K562 (cell line): ENCODE results near the gene PHTF2. TPM values are rescaled to one million over a fixed set of nuclear protein-coding genes. Genes with fewer than 3 reads are reported as not detected.

Experiments used
- ARID4B ChIP-seq: sonication (generic); formaldehyde crosslinking; IDR thresholded peaks from 2 replicates; pipeline ENCODE4 v1.8.0; 2022; ENCODE audit warnings: mild to moderate bottlenecking, missing genetic modification reagents
- ARNT ChIP-seq, 2 experiments: fragments of 450-650 bp; IDR thresholded peaks; 2 replicates each; pipeline ENCODE4 v1.6.1; 2016; ENCODE audit warnings: mild to moderate bottlenecking in 1 of 2
- CBX5 ChIP-seq: IDR thresholded peaks from 2 replicates; pipeline ENCODE4 v1.6.1; 2014; ENCODE audit warnings: low read depth, borderline replicate concordance
- ETS2 ChIP-seq: IDR thresholded peaks from 2 replicates; pipeline ENCODE4 v1.6.1; 2016; ENCODE audit warnings: borderline replicate concordance, missing genetic modification characterization, mild to moderate bottlenecking, moderate library complexity, missing compliant biosample characterization; ENCODE audit not compliant: poor library complexity, severe bottlenecking
- FOXK2 ChIP-seq, 2 experiments: fragments of 450-650 bp; IDR thresholded peaks in 1 of 2; conservative IDR thresholded peaks in 1 of 2; 2 replicates each; pipeline ENCODE4 v1.6.1; 2016; ENCODE audit warnings: low read depth in 2 of 2, mild to moderate bottlenecking in 1 of 2
- FOXM1 ChIP-seq, 2 experiments: fragments of 450-650 bp in 1 of 2; sonication (generic) in 1 of 2; formaldehyde crosslinking in 1 of 2; IDR thresholded peaks; 2 replicates each; pipeline versions ENCODE4 v1.6.1 to v1.9.0; 2017 to 2022; ENCODE audit warnings: low read depth in 2 of 2, mild to moderate bottlenecking in 2 of 2, missing genetic modification reagents in 1 of 2, moderate library complexity in 1 of 2
- HDAC1 ChIP-seq, 2 experiments: fragments of 450-650 bp; IDR thresholded peaks; 2 replicates each; pipeline ENCODE4 v1.6.1; 2016 to 2017; ENCODE audit warnings: inconsistent platforms in 1 of 2, mild to moderate bottlenecking in 1 of 2, moderate library complexity in 1 of 2
- KLF13 ChIP-seq: fragments of 450-650 bp; IDR thresholded peaks from 2 replicates; pipeline ENCODE4 v1.6.1; 2016; ENCODE audit warnings: missing genetic modification characterization, low read depth, mild to moderate bottlenecking, missing compliant biosample characterization, moderate library complexity, borderline replicate concordance
- MEF2A ChIP-seq: IDR thresholded peaks from 2 replicates; pipeline ENCODE4 v1.6.1; 2011; ENCODE audit warnings: low read depth, mild to moderate bottlenecking, low read length, moderate library complexity; ENCODE audit not compliant: control insufficient read depth
- NFYB ChIP-seq: IDR thresholded peaks from 2 replicates; pipeline ENCODE4 v1.6.1; 2011; ENCODE audit warnings: mild to moderate bottlenecking, moderate library complexity; ENCODE audit not compliant: insufficient read length; ENCODE audit errors: extremely low read depth
- SMARCA4 ChIP-seq: fragments of 450-650 bp; IDR thresholded peaks from 2 replicates; pipeline ENCODE4 v1.6.1; 2016
- SMARCC2 ChIP-seq: fragments of 450-650 bp; IDR thresholded peaks from 2 replicates; pipeline ENCODE4 v1.6.1; 2017; ENCODE audit warnings: antibody characterized with exemption, moderate library complexity, mild to moderate bottlenecking, low read depth
- SRF ChIP-seq, 2 experiments: fragments of 250-450, 450-650 bp in 1 of 2; sonication (Bioruptor Pico) in 1 of 2; sonication (generic) in 1 of 2; formaldehyde crosslinking; IDR thresholded peaks; 2 replicates each; pipeline versions ENCODE4 v1.5.0 to v1.5.1; 2020 to 2022; ENCODE audit warnings: mild to moderate bottlenecking in 1 of 2, missing genetic modification reagents in 1 of 2
- ZNF175 ChIP-seq: fragments of 200-800 bp; sonication (Bioruptor generic); IDR thresholded peaks from 2 replicates; pipeline ENCODE4 v1.6.1; 2016; ENCODE audit warnings: low read depth, mild to moderate bottlenecking, missing genetic modification characterization, missing compliant biosample characterization
- ZNF232 ChIP-seq: sonication (generic); formaldehyde crosslinking; IDR thresholded peaks from 2 replicates; pipeline ENCODE4 v1.8.0; 2022; ENCODE audit warnings: mild to moderate bottlenecking, missing genetic modification reagents
- ZNF764 ChIP-seq: fragments of 250-450 bp; sonication (Bioruptor Pico); IDR thresholded peaks from 2 replicates; pipeline ENCODE4 v1.4.0; 2020; ENCODE audit warnings: low read depth, mild to moderate bottlenecking, moderate library complexity
- polyA plus RNA-seq, 8 experiments: library from polyadenylated mRNA; depleted of rRNA in 4 of 8; stranded (reverse) in 5 of 8; unstranded in 3 of 8; fragments of >200 nt; fragmentation: Nextera tagmentation in 2 of 8; fragmentation: Illumina TruSeq in 1 of 8; extraction: Ambion mirVana in 2 of 8; extraction: Trizol in 1 of 8; gene quantifications; 2 replicates each; pipeline versions ENCODE4 v1.2.1 to v1.2.3, GENCODE V29; 2011 to 2014; ENCODE audit warnings: inconsistent platforms in 1 of 8, missing spikeins in 1 of 8
- total RNA-seq, 7 experiments: library from RNA; depleted of rRNA in 6 of 7; stranded (reverse); fragments of >200 nt in 6 of 7; fragmentation: Illumina TruSeq in 2 of 7; extraction: Trizol in 2 of 7; gene quantifications; 2 replicates each; pipeline versions ENCODE4 v1.2.1 to v1.2.3, GENCODE V29; 2011 to 2021; ENCODE audit warnings: low replicate concordance in 1 of 7
- TF ChIP-seq, protein P1 (sequence below), 2 experiments: fragments of 450-650 bp in 1 of 2; sonication (generic) in 1 of 2; formaldehyde crosslinking in 1 of 2; IDR thresholded peaks in 1 of 2; conservative IDR thresholded peaks in 1 of 2; 2 replicates each; pipeline versions ENCODE4 v1.6.1 to v1.8.1; 2016 to 2023; ENCODE audit warnings: mild to moderate bottlenecking in 2 of 2, moderate library complexity in 2 of 2, inconsistent platforms in 1 of 2, missing genetic modification reagents in 1 of 2
- TF ChIP-seq, protein P2 (sequence below): fragments of 250-450 bp; sonication (Bioruptor Pico); IDR thresholded peaks from 2 replicates; pipeline ENCODE4 v1.5.0; 2020; ENCODE audit warnings: mild to moderate bottlenecking

The PHTF2 gene
- total and polyA plus RNA-seq, 9 of the 15 experiments (the other 6 are each of a cell fraction or from before 2014, with no cell fraction given), result 17.9 to 43.6 (median 25.4) TPM

DNA sequence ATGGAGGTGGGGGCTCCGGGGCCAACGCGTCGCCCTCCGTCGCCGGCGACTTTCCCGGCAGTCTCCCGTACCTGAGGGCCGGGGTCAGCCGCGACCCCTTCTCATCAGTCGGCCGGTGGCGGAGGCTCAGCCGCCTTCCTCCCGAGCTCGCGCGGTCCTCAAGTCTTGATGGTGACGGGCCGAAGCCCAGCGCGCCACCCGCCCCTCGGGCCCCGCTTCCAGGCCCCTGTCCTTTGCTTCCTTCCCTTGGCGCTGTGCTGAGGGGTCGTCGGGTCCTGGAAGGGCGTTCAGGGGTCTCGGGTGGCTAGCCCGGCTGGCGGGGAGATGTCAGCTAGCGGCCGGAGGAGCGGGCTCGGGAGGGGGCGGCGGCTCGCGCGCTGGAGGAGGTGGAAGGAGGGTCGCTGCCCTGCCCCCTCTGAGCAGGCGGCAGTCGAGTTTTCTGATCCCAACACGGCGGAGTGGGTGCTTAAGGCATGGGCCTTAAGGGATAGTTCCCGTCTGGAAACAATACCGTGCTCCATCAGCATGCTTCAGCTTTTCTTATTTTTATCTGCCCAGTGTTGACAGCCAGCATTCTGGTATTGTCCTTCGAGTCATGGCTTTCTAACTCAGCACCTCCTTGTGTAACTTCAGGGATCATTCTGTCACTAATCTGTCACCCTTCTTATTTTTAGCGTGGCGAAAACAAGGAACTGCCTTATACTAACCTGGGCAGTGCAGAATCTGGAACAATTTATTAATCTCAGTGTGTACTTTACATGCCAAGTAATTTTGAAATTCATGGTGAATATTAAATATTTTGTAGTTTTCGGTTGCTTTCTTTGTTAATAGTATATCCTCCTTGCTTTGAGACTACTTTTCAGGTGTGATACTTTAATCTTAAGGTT is 748 bp downstream of the PHTF2 start (continued):
- TF ChIP-seq SMARCC2 (0 out of 2 replicates have a peak, but pooled peaks have one; percentile 46), ZNF764 (0 out of 2 replicates have a peak, but pooled peaks have one; percentile 2), FOXK2 (conservative IDR thresholded peaks at IDR 0.05 in 1 of 2, IDR thresholded peaks at IDR 0.05 in 1 of 2; ENCODE audit: low read depth in 2 of 2) (peak; percentile 73 to 76; a peak in 2 of 4 replicates), ZNF175 (CRISPR knock-in tag) (no peak), MEF2A (peak; percentile 74), SMARCA4 (no peak), ETS2 (no peak), ZNF232 (peak; percentile 67; the same call in 1 of the 2 replicates), HDAC1 (IDR thresholded peaks at IDR 0.05) (peak in 1 of 2 experiments; percentile 77; a peak in 2 of 4 replicates), ARNT (IDR thresholded peaks at IDR 0.05) (0 out of 4 replicates have a peak, but pooled peaks of 1 of the 2 experiments have one; percentile 8), NFYB (no peak), SRF (CRISPR knock-in tag; IDR thresholded peaks at IDR 0.05) (no peak), FOXM1 (IDR thresholded peaks at IDR 0.05; ENCODE audit: low read depth) (no peak), FOXM1 (CRISPR knock-in tag; IDR thresholded peaks at IDR 0.05; ENCODE audit: low read depth) (0 out of 2 replicates have a peak, but pooled peaks have one; percentile 18), CBX5 (0 out of 2 replicates have a peak, but pooled peaks have one; percentile 32), KLF13 (tag) (no peak), ARID4B (CRISPR knock-in tag) (peak; percentile 21; the same call in 1 of the 2 replicates)
- TF ChIP-seq, protein P1, sequence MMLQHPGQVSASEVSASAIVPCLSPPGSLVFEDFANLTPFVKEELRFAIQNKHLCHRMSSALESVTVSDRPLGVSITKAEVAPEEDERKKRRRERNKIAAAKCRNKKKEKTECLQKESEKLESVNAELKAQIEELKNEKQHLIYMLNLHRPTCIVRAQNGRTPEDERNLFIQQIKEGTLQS (IDR thresholded peaks at IDR 0.05), result 0 out of 2 replicates have a peak, but pooled peaks have one; percentile 7
- TF ChIP-seq, protein P1 (CRISPR knock-in tag; conservative IDR thresholded peaks at IDR 0.05), result no peak
- TF ChIP-seq, protein P2, sequence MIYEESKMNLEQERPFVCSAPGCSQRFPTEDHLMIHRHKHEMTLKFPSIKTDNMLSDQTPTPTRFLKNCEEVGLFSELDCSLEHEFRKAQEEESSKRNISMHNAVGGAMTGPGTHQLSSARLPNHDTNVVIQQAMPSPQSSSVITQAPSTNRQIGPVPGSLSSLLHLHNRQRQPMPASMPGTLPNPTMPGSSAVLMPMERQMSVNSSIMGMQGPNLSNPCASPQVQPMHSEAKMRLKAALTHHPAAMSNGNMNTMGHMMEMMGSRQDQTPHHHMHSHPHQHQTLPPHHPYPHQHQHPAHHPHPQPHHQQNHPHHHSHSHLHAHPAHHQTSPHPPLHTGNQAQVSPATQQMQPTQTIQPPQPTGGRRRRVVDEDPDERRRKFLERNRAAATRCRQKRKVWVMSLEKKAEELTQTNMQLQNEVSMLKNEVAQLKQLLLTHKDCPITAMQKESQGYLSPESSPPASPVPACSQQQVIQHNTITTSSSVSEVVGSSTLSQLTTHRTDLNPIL, result no peak
